ENCODE data around the gene AGFG2. TPM values are rescaled to one million over a fixed set of nuclear protein-coding genes. Genes with fewer than 3 reads are reported as not detected.
A peak's percentile ranks its signal among the peaks of the same experiment; 100 is the strongest.

Gene AGFG2
- total and polyA plus RNA-seq, 2 of the 13 experiments (the other 11 are each of a cell fraction or from before 2014, with no cell fraction given) = 125 to 132 TPM

DNA sequence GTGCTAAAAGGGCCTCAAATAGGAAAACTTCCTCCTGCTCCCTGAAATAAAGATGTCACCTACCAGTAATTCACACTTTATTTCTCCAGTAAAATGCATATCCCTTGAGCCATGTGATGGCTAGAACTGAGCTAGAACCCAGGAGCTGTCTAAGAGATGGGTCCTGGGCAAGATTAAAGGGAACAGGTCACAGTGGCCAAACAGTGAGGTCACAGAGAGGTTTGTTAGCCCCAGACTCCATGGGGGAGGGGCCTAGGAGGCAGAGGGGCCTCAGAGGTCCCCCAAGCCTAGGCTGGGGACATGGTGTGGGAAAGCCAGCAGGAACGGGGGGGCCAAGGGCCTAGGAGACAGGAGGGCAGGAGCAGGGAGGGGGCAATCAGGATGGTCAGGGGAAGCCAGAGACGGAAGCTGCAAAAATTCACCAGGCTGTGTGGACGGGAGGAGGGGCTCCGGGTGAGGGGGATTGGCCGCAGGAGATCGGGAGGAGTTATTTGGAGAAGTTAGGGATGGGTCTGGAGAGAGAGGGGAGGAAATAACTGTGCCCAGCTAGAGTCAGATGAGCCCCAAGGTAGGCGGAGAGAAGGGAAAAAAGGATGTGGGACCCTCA is 50.4 kb downstream of the AGFG2 start (continued):
- TF ChIP-seq, protein P1, sequence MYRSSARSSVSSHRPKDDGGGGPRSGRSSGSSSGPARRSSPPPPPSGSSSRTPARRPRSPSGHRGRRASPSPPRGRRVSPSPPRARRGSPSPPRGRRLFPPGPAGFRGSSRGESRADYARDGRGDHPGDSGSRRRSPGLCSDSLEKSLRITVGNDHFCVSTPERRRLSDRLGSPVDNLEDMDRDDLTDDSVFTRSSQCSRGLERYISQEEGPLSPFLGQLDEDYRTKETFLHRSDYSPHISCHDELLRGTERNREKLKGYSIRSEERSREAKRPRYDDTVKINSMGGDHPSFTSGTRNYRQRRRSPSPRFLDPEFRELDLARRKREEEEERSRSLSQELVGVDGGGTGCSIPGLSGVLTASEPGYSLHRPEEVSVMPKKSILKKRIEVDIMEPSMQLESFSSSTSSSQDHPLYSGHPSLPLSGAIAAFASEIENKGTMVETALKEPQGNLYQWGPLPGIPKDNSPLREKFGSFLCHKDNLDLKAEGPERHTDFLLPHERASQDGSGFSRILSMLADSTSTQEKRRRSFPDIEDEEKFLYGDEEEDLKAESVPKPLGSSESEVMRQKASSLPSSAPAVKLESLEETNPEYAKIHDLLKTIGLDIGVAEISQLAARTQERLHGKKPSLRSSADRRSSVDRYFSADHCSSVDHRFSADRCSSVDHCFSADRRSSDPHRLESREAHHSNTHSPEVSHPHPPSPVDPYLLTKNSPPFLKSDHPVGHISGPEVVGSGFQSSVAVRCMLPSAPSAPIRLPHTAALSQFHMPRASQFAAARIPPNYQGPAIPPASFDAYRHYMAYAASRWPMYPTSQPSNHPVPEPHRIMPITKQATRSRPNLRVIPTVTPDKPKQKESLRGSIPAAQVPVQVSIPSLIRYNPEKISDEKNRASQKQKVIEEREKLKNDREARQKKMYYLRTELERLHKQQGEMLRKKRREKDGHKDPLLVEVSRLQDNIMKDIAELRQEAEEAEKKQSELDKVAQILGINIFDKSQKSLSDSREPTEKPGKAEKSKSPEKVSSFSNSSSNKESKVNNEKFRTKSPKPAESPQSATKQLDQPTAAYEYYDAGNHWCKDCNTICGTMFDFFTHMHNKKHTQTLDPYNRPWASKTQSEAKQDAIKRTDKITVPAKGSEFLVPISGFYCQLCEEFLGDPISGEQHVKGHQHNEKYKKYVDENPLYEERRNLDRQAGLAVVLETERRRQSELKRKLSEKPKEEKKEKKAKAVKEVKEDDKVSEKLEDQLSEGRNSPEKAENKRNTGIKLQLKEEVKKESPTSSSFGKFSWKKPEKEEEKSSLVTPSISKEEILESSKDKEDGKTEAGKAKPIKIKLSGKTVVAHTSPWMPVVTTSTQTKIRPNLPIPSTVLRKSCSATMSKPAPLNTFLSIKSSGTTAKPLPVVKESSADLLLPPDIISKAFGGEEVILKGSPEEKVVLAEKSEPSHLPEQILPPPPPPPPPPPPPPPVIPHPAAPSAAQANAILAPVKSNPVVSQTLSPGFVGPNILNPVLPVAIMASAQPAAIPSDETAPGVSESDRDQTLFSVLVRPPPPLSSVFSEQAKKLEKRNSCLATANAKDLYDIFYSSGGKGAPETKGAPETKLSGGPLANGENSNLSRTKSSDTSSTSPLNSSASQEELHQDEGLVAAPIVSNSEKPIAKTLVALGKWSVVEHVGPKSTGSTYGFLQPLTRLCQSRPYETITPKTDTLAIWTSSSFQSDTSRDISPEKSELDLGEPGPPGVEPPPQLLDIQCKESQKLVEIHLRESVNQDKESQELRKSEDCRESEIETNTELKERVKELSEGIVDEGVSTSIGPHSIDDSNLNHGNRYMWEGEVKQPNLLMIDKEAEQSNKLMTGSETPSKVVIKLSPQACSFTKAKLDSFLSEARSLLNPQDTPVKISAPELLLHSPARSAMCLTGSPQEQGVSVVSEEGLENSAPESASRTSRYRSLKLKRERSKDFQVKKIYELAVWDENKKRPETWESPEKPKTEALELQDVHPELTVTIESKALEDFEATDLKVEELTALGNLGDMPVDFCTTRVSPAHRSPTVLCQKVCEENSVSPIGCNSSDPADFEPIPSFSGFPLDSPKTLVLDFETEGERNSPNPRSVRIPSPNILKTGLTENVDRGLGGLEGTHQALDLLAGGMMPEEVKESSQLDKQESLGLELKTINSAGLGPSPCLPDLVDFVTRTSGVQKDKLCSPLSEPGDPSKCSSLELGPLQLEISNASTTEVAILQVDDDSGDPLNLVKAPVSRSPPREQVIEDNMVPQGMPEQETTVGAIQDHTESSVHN (CRISPR knock-in tag; IDR thresholded peaks at IDR 0.05) = no peak
- TF ChIP-seq CCDC6 (CRISPR knock-in tag; IDR thresholded peaks at IDR 0.05) (no peak), MTF2 (CRISPR knock-in tag; IDR thresholded peaks at IDR 0.05; ENCODE audit: borderline replicate concordance) (no peak), NR2F6 (IDR thresholded peaks at IDR 0.05) (peak; percentile 54), NR2F6 (CRISPR knock-in tag; IDR thresholded peaks at IDR 0.05) (peak; percentile 22; the same call in 1 of the 2 replicates), WIZ (CRISPR knock-in tag; IDR thresholded peaks at IDR 0.05) (no peak), ATF7 (IDR thresholded peaks at IDR 0.05) (no peak), ATF7 (CRISPR knock-in tag; IDR thresholded peaks at IDR 0.05) (no peak), KDM1A (CRISPR knock-in tag; IDR thresholded peaks at IDR 0.05) (no peak), PPARG (CRISPR knock-in tag; conservative IDR thresholded peaks at IDR 0.05) (no peak), HDAC6 (IDR thresholded peaks at IDR 0.05; ENCODE audit: low read depth, low read length) (no peak), ZNF780A (CRISPR knock-in tag; IDR thresholded peaks at IDR 0.05) (0 out of 2 replicates have a peak, but pooled peaks have one; percentile 43), NCOR1 (IDR thresholded peaks at IDR 0.05; ENCODE audit: borderline replicate concordance, low read length) (no peak), PRPF4 (IDR thresholded peaks at IDR 0.05; ENCODE audit: low read depth, low read length, poor library complexity, severe bottlenecking) (no peak), RNF2 (conservative IDR thresholded peaks at IDR 0.05; ENCODE audit: low read depth) (no peak), SNAPC5 (CRISPR knock-in tag; IDR thresholded peaks at IDR 0.05; ENCODE audit: borderline replicate concordance) (no peak), CHD2 (IDR thresholded peaks at IDR 0.05; ENCODE audit: low read depth, low read length) (no peak)
- TF ChIP-seq, protein P2, sequence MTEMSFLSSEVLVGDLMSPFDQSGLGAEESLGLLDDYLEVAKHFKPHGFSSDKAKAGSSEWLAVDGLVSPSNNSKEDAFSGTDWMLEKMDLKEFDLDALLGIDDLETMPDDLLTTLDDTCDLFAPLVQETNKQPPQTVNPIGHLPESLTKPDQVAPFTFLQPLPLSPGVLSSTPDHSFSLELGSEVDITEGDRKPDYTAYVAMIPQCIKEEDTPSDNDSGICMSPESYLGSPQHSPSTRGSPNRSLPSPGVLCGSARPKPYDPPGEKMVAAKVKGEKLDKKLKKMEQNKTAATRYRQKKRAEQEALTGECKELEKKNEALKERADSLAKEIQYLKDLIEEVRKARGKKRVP (CRISPR knock-in tag; IDR thresholded peaks at IDR 0.05) = no peak
- TF ChIP-seq, protein P3, sequence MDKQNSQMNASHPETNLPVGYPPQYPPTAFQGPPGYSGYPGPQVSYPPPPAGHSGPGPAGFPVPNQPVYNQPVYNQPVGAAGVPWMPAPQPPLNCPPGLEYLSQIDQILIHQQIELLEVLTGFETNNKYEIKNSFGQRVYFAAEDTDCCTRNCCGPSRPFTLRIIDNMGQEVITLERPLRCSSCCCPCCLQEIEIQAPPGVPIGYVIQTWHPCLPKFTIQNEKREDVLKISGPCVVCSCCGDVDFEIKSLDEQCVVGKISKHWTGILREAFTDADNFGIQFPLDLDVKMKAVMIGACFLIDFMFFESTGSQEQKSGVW (CRISPR knock-in tag; IDR thresholded peaks at IDR 0.05; ENCODE audit: borderline replicate concordance) = no peak
